Effector memory CD4-positive, alpha-beta T cell (primary cell): ENCODE results near the gene CRTAC1.

Experiments
- DNase-seq, 3 donors: peaks; one replicate each; pipeline ENCODE4 v3.0.0-alpha.2; 2020
- H3K27ac ChIP-seq: 2 replicates; pipeline ENCODE4 v1.7.0; 2013; ENCODE audit warnings: mild to moderate bottlenecking, low read length, moderate library complexity; ENCODE audit not compliant: insufficient read depth, poor library complexity, severe bottlenecking
- H3K27me3 ChIP-seq: replicated peaks from 2 replicates; pipeline ENCODE4 v1.7.0; 2013; ENCODE audit warnings: mild to moderate bottlenecking, low read length; ENCODE audit not compliant: insufficient read depth, control insufficient read depth, poor library complexity, severe bottlenecking
- H3K36me3 ChIP-seq: 2 replicates; pipeline ENCODE4 v1.7.0; 2013; ENCODE audit warnings: mild to moderate bottlenecking, low read length, moderate library complexity; ENCODE audit not compliant: control insufficient read depth, insufficient read depth
- H3K4me1 ChIP-seq: 2 replicates; pipeline ENCODE4 v1.7.0; 2013; ENCODE audit warnings: low read length, mild to moderate bottlenecking; ENCODE audit not compliant: control insufficient read depth, insufficient read depth, poor library complexity, severe bottlenecking
- H3K4me3 ChIP-seq: 2 replicates; pipeline ENCODE4 v1.7.0; 2013; ENCODE audit warnings: low read length, low read depth, mild to moderate bottlenecking; ENCODE audit not compliant: insufficient read depth, poor library complexity, severe bottlenecking
- H3K9me3 ChIP-seq: 2 replicates; pipeline ENCODE4 v1.7.0; 2013; ENCODE audit warnings: mild to moderate bottlenecking, low read length, moderate library complexity; ENCODE audit not compliant: control insufficient read depth

The CRTAC1 gene

DNA sequence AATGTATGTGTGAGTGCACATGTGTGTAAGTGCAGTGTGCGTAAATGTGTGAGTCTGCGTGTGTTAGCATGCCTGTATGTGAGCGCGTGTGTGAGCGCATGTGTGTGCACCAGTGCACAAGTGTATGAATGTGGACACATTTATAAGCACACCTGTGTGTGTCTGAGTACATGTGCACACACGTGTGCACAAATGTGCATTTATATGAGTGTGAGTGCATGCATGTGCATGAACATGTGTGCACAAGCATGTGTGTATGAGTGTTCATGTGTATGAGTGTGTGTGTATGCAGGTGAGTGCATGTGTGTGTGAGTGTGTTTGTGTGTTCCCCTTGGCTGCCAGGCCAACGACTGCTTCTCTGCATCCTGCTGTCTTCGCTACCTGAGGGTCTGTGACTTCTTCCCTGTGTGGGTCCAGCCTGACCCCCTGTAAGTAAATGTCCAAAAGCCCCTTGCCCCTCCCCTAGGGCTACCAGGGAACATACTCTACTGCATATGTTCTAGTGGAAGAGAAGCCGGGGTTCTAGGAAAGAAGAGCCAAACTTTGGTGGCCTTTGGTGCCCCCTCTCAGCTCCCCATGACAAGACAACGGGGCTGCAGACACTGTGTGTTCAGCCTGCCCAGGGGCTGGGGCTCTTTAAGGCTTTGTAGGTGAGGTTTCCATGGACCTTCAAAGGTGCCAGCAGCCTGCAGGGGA is 163.7 kb downstream of the CRTAC1 start:
- Histone ChIP-seq H3K27me3 (no peaks in the 10 kb centered on the region), H3K9me3 (no peaks in the 10 kb centered on the region), H3K4me1 (peaks cover 11% of the 10 kb centered on the region), H3K36me3 (peaks cover 13% of the 10 kb centered on the region), H3K27ac (no peak overlapping the region), H3K4me3 (no peak overlapping the region)
- DNase-seq: no peak

DNA sequence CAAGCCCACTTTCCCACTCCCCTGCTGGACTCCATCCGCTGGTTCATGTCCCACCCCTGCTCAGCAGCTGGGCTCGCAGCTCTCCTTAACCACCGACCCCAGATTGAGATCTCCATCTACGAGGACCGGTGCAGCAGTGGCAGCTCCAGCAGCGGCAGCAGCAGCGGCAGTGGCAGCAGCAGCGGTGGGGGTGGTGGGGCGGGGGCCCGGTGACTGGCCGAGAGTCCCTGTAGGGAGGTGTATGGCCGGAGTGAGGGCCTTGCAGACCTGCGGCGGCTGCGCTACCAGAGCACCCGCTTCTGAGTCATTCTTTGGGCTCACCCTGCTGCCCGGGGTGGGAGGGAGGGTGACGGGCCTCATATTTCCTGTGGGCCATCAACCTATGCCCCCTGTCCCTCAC is 164.9 kb downstream of the CRTAC1 start:
- Histone ChIP-seq H3K4me1 (peaks cover 11% of the 10 kb centered on the region), H3K27ac (no peak overlapping the region), H3K27me3 (no peaks in the 10 kb centered on the region), H3K9me3 (no peaks in the 10 kb centered on the region), H3K36me3 (peaks cover 13% of the 10 kb centered on the region), H3K4me3 (no peak overlapping the region)
- DNase-seq: no peak

DNA sequence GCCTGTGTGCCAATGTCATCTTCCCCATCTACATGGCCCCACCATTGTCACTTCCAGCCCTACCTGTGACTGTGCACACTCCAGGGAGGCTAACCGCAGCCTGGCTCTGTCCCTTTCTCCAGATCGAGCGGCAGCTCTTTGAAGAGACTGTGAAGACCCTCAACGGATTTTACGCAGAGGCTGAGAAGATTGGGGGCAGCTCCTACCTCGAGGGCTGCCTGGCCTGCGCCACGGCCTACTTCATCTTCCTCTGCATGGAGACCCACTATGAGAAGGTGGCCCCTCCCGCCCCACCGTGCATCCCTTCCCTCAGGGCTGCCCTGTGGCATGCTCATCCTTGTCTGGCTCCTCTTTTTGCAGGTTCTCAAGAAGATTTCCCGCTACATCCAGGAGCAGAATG is 166.6 kb downstream of the CRTAC1 start:
- no peaks in the 10 kb centered on the region for H3K27me3 ChIP-seq
- H3K36me3 ChIP-seq: peaks cover 13% of the 10 kb centered on the region
- H3K4me1 ChIP-seq: no peaks in the 10 kb centered on the region
- H3K27ac ChIP-seq: no peak overlapping the region
- no peak overlapping the region for H3K4me3 ChIP-seq
- DNase-seq: no peak
- no peaks in the 10 kb centered on the region for H3K9me3 ChIP-seq

DNA sequence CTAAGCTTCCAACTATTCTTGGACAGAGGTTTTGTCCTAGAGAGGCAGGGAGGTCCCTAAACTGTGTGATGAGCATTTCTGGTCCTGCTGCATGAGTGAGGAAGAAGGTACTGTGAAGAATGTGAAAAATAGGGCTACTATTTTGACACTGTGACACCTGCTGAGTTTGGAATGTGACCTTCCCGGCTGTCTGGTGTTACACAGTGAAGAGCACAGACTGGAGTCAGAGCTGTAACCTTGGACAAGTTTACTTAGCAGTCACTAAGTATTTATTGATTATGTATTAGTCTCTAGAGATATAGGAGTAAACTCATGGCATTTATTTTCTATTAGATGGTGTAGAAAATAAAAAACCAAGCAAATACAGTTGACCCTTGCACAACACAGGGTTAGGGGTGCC is 168.5 kb downstream of the CRTAC1 start:
- no peaks in the 10 kb centered on the region for H3K9me3 ChIP-seq
- H3K27me3 ChIP-seq: no peaks in the 10 kb centered on the region
- no peak overlapping the region for H3K27ac ChIP-seq
- peaks cover 13% of the 10 kb centered on the region for H3K36me3 ChIP-seq
- no peak overlapping the region for H3K4me3 ChIP-seq
- DNase-seq: no peak
- H3K4me1 ChIP-seq: peaks cover 3% of the 10 kb centered on the region

DNA sequence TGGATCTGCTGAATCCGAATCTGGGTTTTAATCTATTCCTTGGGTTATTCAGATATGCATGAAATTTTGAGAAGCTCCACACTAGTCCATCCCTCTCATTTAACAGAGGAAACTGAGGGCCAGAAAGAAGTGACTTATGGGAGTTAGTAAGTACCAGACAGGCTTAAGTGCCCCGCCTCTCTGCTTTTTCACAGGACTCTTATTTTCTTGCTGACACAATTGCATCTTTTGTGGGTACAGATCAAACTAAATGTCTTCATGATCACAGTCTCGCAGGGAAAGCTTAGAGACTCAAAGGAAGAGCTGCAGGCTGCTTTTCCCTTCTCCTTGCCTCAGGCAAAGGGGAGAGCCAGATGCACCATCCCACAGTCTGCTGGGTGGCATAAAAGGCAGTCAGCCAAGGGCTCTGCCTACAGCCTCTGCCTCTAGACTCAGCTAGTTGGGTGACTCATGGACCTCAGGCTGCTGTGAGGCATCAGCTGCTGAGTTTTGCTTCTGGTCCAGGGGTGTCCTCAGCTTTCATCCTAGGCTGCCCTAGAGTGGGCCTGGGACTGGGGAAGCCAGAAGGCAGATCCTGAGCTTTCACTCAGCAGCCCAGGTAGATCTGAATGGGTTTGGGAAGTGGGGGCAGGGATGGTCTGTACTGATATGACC is 169.2 kb downstream of the CRTAC1 start:
- Histone ChIP-seq H3K36me3 (peaks cover 13% of the 10 kb centered on the region), H3K9me3 (no peaks in the 10 kb centered on the region), H3K4me1 (peaks cover 3% of the 10 kb centered on the region), H3K27ac (no peak overlapping the region), H3K27me3 (no peaks in the 10 kb centered on the region), H3K4me3 (no peak overlapping the region)
- DNase-seq: no peak

DNA sequence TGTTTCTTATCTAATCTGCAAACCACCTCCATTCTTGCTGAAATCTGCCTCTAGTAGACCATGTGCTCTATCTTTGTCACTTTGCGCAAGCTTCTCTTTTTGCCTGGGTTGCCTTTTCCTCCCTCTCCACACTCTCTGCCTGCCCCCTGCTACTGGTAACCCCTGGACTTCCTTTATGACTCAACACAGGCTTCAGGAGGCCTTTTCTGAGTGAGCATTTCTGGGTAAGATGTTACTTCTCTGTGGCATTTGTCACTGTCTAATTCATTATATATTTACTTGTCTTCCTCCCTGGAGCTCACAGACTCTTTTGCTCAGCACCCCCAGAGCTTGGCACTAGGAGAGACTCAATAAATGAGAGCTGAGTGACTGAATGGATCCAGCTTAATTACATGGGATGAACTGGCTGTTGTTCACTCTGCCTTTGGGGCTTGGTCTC is 172.4 kb downstream of the CRTAC1 start:
- no peak overlapping the region for H3K27ac ChIP-seq
- no peaks in the 10 kb centered on the region for H3K9me3 ChIP-seq
- H3K4me3 ChIP-seq: no peak overlapping the region
- no peaks in the 10 kb centered on the region for H3K27me3 ChIP-seq
- DNase-seq: no peak
- peaks cover 3% of the 10 kb centered on the region for H3K36me3 ChIP-seq
- H3K4me1 ChIP-seq: peaks cover 5% of the 10 kb centered on the region

DNA sequence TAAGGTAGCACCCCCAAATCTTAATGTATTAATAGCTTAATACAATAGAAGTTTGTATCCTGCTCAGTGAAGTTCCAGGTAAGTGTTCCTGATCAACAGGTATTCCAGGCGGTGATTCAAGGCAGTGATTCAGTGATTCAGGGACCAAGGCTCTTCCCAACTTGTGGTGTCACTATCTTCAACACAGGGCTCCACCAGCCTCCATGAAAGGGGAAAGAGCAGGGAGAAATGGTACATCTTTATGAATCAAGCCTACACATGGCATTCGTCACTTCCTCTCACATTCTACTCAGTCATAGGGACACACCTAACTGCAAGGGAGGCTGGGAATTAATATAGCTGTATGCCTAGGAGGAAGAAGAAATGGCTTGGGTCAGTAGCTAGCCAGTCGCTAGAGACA is 175.7 kb downstream of the CRTAC1 start:
- no peak for DNase-seq
- H3K4me3 ChIP-seq: no peak overlapping the region
- peaks cover 33% of the 10 kb centered on the region for H3K4me1 ChIP-seq
- no peak overlapping the region for H3K27ac ChIP-seq
- no peaks in the 10 kb centered on the region for H3K27me3 ChIP-seq
- H3K36me3 ChIP-seq: no peaks in the 10 kb centered on the region
- H3K9me3 ChIP-seq: no peaks in the 10 kb centered on the region

DNA sequence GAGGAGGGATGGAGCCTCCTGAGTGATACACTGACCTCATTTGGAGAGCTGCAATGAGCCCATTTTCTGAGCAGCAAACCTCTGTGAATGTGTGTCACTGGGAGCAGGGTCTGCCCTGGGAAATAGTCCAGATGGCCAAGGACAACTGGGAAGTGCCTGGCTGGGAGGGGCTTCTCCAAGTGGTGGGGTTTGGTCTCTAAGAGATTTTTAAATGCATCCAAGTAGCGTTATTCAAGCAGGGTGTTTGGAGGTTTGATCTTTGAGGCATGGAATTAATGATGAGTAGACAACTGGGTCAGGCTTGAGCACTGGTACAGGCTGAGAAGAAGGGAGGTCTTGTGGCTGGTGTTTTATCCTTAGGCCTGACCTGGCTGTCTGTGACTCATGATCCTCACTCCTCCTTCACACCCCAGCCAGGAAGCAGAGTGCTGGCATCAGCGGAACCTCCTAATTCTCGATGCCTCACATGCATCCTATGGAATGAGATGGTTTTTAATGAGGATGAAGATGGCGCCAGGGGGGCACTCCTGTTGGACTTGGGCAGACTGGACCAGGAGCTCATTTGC is 177.5 kb downstream of the CRTAC1 start:
- Histone ChIP-seq H3K27ac (no peak overlapping the region), H3K4me1 (peaks cover 29% of the 10 kb centered on the region), H3K4me3 (no peak overlapping the region), H3K9me3 (no peaks in the 10 kb centered on the region), H3K36me3 (no peaks in the 10 kb centered on the region), H3K27me3 (no peaks in the 10 kb centered on the region)
- no peak for DNase-seq

DNA sequence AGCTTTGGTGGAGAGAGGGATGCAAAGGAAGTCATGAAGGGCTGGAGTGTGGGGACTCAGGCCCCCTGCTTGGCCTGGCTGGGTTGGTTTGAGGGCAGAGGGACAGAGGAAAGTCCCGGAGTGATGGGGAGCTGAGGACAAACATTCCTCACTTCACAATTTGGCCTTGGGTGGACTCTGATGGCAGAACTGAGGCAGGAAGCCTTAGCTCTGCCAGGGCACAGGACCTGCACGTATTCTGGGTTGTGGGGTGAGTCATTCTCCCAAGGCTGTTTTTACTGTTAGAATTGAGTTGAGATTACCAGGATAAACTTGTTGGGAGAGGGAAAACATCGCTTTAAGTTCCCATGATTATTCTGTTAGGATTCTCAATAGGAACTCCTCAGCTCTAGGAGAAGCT is 178.1 kb downstream of the CRTAC1 start:
- Histone ChIP-seq H3K4me1 (peaks cover 29% of the 10 kb centered on the region), H3K27me3 (no peaks in the 10 kb centered on the region), H3K4me3 (no peak overlapping the region), H3K27ac (no peak overlapping the region), H3K9me3 (no peaks in the 10 kb centered on the region), H3K36me3 (no peaks in the 10 kb centered on the region)
- no peak for DNase-seq

DNA sequence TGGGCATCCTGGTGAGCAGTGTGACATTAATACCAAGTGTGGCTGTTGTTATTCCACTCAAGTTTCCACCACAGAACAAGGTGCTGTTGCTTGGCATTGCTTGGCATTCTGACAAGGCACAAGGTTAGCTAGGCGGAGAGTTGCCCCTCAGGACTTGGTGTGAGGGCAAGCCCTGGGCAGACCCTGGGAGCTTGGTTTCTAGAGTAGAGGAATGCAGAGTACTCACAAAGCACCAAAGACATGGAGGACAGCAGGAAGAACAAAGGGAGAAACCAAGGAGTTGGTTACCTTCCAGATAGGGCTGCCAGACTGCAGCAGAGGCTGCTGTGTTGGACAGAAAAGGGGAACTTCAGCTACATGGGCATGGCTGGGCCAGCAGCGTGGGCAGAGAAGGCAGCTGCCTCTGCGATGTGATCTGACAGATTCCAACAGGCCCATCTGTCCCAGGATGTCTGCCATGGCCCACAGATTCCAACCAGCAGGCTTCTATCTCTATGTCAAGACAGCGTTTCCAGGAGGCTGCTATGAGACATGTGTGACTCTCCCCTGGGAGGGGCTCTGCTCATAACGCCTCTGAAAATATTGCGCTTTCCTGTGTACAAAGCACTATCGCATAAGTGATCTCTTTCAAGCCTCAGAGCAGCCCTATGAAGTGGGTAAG is 178.9 kb downstream of the CRTAC1 start:
- DNase-seq: peak in 1 of 3 donors; percentile 11
- H3K4me3 ChIP-seq: peak overlapping the region; percentile 75
- H3K27me3 ChIP-seq: no peaks in the 10 kb centered on the region
- no peaks in the 10 kb centered on the region for H3K36me3 ChIP-seq
- peaks cover 29% of the 10 kb centered on the region for H3K4me1 ChIP-seq
- peak overlapping the region; percentile 37 for H3K27ac ChIP-seq
- no peaks in the 10 kb centered on the region for H3K9me3 ChIP-seq
